Glomerular endothelial cell (primary cell): ENCODE results near the gene TRIM17. TPM values are rescaled to one million over a fixed set of nuclear protein-coding genes. Genes with fewer than 3 reads are reported as not detected.

Experiments
- DNase-seq: peaks from one replicate; pipeline ENCODE4 v3.0.0-alpha.2; 2011; ENCODE audit warnings: low read depth, low spot score; ENCODE audit errors: extremely low read depth
- total RNA-seq: library from RNA; depleted of rRNA; stranded (reverse); fragments of >200 nt; gene quantifications from 2 replicates; pipeline ENCODE4 v1.2.3, GENCODE V29; 2015

The TRIM17 gene
- total RNA-seq, 1 donor from 2014 or later: not detected

DNA sequence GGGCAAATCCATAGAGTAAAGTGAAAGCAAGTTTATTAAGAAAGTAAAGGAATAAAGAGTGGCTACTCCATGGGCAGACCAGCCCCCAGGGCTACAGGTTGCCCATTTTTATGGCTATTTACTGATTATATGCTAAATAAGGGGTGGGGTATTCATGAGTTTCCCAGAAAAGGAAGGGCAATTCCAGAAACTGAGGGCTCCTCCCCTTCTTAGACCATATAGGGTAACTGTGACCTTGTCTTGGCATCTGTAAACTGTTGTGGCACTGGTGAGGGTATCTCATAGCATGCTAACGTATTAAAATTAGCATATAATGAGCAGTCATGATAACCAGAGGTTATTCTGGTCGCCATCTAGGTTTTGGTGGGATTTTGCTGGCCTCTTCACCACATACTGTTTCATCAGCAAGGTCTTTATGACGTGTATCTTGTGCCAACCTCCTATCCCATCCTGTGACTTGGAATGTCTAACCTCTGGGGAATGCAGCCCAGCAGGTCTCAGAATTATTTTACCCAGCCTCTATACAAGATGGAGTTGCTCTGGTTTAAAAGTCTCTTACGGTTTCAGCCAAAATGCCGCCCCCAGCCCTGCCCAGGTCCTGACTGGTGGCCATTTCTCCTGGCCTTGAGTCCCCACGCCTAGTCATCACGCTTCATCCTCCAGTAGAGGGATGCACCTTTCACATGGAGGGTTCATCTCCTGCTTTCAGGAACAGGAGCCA, 982 bp upstream of the TRIM17 start:
- no peak for DNase-seq

GRCh38 chr1:228417061-228417460, 400 bp upstream of the TRIM17 start:
- DNase-seq: no peak

- DNase-seq: no peak
Observed at GRCh38 chr1:228415853-228416216, 826 bp downstream of the TRIM17 start.

DNA sequence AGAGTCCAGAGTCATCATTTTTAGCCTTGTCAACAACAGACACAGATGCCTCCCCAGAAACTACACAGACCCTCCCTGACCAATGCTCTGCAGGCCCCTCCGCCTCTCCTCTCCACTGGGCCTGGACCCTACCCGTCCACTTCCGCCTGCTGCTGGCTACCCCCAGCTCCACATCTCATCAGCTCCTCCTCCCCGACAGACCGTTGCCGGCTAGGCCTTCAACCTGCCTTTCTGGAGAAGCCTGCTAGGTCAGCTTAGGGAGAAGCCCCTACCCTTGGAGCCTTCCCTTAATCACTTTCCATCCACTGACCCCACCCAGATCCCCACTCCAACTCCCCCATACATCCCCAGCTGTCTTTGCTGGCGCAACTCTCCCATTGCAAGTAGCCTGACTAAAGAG, 1.4 kb downstream of the TRIM17 start:
- DNase-seq: no peak

DNA sequence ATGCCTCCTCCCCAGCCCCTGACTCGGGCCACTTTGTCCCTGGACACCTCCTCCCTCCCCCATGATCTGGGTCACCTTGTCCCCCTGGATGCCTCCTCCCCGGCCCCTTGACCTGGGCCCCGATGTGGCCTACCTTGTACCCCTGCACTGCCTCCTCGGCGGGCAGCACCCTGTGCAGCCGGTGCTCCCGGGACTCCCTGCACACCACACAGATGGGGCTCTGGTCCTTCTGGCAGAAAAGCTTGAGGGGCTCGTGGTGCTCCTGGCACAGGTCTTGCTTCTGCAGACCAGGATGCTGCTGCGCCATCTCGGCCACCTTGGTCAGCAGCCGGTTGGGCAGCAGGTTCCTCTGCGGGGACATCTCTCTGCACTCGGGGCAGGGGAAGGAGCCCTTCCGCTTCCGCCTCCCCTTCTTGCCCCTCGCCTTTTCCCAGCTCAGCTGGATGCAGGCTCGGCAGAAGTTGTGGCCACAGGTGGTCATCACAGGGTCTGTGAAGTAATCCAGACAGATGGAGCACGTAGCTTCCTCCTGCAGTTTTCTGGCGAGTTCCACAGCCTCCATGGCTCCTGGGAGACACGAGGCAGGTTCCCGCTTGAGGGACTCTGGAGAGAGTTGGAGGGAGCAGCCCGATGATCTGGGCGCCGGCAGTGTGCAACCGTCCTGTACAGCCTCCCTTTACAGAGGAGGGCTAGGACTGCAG, 2.0 kb downstream of the TRIM17 start:
- no peak for DNase-seq

GRCh38 chr1:228413241-228414010, 3.2 kb downstream of the TRIM17 start:
- DNase-seq: no peak

GRCh38 chr1:228411548-228412430, 4.9 kb downstream of the TRIM17 start:
- DNase-seq: no peak

DNA sequence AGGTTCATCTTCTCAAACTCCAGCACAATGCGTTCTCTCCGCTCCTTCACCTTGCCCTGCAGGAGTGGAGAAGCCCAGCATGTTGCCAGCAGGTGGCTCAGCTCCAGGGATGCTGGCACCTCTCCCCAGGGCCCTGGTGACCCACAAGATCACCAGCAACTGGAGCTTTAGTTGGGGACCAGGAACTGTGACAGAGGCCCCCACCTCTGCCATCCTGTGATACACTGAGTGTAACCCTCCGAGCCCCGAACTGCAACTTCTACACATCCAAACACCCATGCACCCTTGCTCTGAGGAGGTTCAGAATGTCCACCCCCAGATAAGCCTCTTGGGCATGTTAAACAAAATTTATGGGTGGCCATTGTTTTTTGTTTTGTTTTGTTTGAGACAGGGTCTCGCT, 5.5 kb downstream of the TRIM17 start:
- no peak for DNase-seq

DNA sequence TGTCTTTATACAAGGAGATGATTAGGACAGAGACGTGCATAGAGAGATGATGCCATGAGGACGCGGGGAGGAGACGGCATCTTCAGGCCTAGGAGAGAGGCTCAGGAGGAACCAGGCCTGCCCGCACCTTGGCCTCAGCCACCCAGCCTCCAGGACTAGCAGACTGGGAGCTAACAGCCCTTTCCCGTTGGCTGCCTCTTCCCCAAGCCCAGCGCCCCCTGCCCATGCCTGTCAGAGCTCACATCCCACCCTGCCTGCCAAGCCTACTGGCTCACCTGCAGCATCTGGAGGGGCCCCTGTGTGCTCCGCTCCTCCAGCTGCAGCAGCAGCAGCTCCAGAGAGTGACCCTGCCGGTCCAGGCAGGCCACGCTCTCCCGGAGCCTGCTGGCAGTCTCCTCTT, 6.0 kb downstream of the TRIM17 start:
- no peak for DNase-seq

DNA sequence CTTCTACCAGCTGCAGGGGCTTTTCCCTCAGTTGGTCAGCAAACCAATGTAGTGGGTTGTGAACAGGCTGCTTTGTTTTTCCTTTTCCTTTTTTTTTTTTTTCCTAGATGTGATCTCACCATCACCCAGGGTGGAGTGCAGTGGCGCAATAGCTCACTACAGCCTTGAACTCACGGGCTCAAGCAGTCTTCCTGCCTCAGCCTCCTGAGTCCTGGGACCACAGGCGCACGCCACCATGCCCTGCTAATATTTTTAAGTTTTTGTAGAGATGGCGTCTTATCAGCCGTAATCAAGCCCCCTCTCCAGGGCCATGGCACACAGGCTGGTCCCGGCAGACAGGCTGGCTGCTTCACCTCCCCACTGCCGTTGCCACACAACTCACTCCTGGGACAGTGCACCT, 6.6 kb downstream of the TRIM17 start:
- DNase-seq: no peak

GRCh38 chr1:228408869-228409805, 7.5 kb downstream of the TRIM17 start:
- DNase-seq: no peak

DNA sequence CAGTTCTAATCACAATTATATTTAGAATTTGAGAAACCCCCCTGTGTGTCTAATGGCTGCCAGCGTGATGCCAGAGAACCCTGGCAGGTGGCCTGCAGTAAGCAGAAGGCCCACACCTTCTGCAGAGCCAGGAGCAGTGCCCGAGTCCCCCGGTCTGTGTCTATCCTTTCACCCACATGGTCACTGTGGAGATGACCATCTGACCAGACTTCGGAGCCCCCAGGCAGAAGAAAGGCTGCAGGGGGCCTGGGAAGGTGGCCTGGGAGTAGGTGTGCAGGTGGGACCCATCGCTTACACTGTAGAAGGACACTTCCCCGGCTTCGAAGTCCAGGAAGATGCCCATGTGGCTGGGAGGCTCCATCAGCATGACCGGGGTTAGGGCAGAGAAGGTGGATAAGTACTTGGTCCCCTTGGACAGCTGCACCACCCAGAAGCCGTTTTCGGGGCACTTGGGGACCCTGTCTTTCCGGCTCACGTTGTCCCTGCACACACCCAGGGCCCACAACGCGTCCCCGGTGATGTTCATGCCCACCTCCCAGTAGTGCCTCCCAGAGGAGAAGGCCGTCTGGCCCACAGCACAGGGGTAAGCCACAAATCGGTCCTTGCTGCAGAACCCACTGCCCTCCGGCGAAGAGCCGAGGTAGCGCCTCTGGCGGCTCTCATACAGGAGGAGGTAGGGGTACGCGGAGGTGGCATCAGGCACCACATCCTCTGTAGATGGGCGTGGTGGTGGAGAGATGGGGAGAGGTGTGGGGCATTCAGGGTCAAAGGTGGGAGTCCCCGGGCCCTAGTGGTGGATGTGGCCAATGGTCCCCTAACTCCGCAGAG, 8.4 kb downstream of the TRIM17 start:
- no peak for DNase-seq

GRCh38 chr1:228407106-228408040, 9.3 kb downstream of the TRIM17 start:
- no peak for DNase-seq

- DNase-seq: no peak
Observed at GRCh38 chr1:228405979-228406228, 10.8 kb downstream of the TRIM17 start.

DNA sequence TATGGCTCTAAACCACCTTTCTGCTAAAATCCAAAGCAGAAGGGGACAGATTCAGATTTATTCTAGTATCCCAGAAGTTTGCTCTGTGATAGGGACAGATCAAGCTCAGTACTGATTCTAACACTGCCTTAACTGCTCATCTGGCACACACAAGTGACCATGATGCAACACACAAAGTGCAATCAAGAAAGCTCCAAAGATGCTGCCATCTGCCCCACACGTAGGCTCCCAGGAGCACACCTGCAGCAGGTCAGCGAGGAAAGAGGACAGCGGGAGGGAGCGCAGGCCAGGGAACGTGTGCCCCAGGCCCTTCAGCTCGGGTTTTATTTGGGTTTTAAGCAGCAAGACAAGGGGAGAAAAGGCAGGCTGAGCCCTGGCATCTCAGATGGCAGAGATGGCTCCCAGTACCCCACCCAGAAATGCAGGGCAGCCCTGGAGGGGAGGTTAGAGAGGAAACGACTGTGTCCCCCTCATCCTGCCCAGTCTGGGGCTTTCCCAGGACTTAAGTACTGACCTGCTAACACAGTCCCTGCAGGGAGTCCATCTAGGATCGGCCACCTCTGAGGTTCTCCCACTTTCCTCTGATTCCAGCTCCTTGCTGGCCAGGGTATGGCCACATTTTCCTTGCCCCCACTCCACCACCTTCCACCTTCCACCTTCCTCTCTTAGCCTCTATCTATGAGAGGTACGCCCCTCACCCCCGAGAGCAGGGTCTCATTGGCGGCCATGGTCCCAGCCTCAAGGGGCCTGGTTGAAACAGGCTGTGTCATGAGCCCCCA, 11.3 kb downstream of the TRIM17 start:
- DNase-seq: no peak

GRCh38 chr1:228404107-228404720, 12.4 kb downstream of the TRIM17 start:
- no peak for DNase-seq

DNA sequence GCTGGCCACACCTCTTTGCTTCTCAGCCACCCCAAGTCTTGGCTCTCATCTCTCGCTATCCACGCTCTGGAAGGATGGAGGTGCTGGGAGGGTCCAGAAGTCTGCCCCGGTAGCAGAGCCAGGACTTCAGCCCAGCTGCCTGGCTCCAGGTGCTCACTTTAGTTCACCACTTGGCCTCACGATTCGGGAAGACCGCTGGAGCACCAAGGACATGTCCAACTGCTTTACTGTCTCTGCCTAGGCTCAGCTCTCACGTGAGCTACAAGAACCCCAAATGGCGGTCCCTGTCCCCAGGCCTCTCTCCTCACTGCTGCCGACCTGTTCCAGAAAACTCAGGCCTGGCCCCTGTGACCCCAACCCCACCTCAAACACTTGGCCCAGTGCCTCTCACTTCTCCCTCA, 13.4 kb downstream of the TRIM17 start:
- DNase-seq: no peak
